ENCODE results near the gene SEC24B. TPM values are rescaled to one million over a fixed set of nuclear protein-coding genes. Genes with fewer than 3 reads are reported as not detected.

Gene SEC24B
- total RNA-seq, 1 experiment from 2014 or later, result 27.1 TPM

GRCh38 chr4:109411964-109412363 is 21.7 kb upstream of the SEC24B start:
- Histone ChIP-seq H3K4me2 (ENCODE audit: insufficient read depth, insufficient read length, low read length) (no peak overlapping the region), H3K4me1 (ENCODE audit: insufficient read depth, low read length) (peaks cover 15% of the 10 kb centered on the region), H3K27ac (ENCODE audit: insufficient read length, low read depth, low read length) (no peak overlapping the region), H2BK12ac (ENCODE audit: insufficient read length, low read depth, low read length) (no peak overlapping the region), H2AK5ac (ENCODE audit: insufficient read length, low read length) (no peak overlapping the region), H2BK5ac (ENCODE audit: insufficient read length, low read length) (no peak overlapping the region), H3K27me3 (ENCODE audit: insufficient read depth, low read length) (no peaks in the 10 kb centered on the region), H3T11ph (ENCODE audit: low read length) (no peak overlapping the region), H4K20me1 (ENCODE audit: control insufficient read depth, insufficient read depth, insufficient read length) (no peaks in the 10 kb centered on the region), H3K79me2 (ENCODE audit: insufficient read depth, low read length) (no peaks in the 10 kb centered on the region), H2AFZ (ENCODE audit: low read length) (no peak overlapping the region), H3K18ac (ENCODE audit: insufficient read length, low read depth, low read length) (no peak overlapping the region), H3K56ac (ENCODE audit: insufficient read length, low read depth, low read length) (no peak overlapping the region), H3K79me1 (ENCODE audit: insufficient read depth, low read depth, low read length, poor library complexity, severe bottlenecking) (no peaks in the 10 kb centered on the region), H3K23ac (ENCODE audit: insufficient read length, low read depth, low read length) (no peak overlapping the region), H3K9ac (ENCODE audit: extremely low read depth, insufficient read length, low read length) (no peak overlapping the region), H3K9me3 (ENCODE audit: control insufficient read depth, low read depth, low read length) (no peaks in the 10 kb centered on the region), H4K91ac (ENCODE audit: insufficient read length, low read depth, low read length) (no peak overlapping the region), H3K4ac (ENCODE audit: low read depth, low read length) (no peak overlapping the region), H3K14ac (ENCODE audit: insufficient read depth, low read length) (no peak overlapping the region), H3K23me2 (ENCODE audit: insufficient read length, low read depth, low read length, poor library complexity, severe bottlenecking) (no peaks in the 10 kb centered on the region), H2BK20ac (ENCODE audit: low read depth, low read length, poor library complexity, severe bottlenecking) (no peak overlapping the region), H2BK15ac (ENCODE audit: low read depth, low read length) (no peak overlapping the region), H4K5ac (ENCODE audit: insufficient read length, low read depth, low read length) (no peak overlapping the region), H4K8ac (replicated peaks; ENCODE audit: insufficient read length, low read depth, low read length) (no peak overlapping the region), H2BK120ac (ENCODE audit: low read depth, low read length, poor library complexity, severe bottlenecking) (no peak overlapping the region)
- H3K4me3 Mint-ChIP-seq, result no peak overlapping the region
- peaks cover 0 to 3% (median 0%) of the 10 kb centered on the region in 3 experiments; a peak in 1 of 7 replicates for H3K36me3 Mint-ChIP-seq (ENCODE audit: insufficient read depth in 1 of 3, low read depth in 3 of 3)
- WGBS (ENCODE audit: extremely low coverage, insufficient read length, low lambda C conversion rate), result no CpG with 5 or more reads among the region's 2 CpGs
- H3K4me1 Mint-ChIP-seq, result peaks cover 43 to 67% of the 10 kb centered on the region in 2 experiments
- TF ChIP-seq, protein P1, sequence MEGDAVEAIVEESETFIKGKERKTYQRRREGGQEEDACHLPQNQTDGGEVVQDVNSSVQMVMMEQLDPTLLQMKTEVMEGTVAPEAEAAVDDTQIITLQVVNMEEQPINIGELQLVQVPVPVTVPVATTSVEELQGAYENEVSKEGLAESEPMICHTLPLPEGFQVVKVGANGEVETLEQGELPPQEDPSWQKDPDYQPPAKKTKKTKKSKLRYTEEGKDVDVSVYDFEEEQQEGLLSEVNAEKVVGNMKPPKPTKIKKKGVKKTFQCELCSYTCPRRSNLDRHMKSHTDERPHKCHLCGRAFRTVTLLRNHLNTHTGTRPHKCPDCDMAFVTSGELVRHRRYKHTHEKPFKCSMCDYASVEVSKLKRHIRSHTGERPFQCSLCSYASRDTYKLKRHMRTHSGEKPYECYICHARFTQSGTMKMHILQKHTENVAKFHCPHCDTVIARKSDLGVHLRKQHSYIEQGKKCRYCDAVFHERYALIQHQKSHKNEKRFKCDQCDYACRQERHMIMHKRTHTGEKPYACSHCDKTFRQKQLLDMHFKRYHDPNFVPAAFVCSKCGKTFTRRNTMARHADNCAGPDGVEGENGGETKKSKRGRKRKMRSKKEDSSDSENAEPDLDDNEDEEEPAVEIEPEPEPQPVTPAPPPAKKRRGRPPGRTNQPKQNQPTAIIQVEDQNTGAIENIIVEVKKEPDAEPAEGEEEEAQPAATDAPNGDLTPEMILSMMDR (conservative IDR thresholded peaks at IDR 0.05), result no peak
- no peak for DNase-seq
- no peaks in the 10 kb centered on the region for H3K9me3 Mint-ChIP-seq
- peak overlapping the region in 2 of 3 experiments; percentile 18 to 25; a peak in 3 of 7 replicates for H3K27ac Mint-ChIP-seq
- no peaks in the 10 kb centered on the region for H3K27me3 Mint-ChIP-seq (ENCODE audit: low read depth)

All from H9 (cell line).